Occipital lobe (tissue), 2 donors: Measurements from ENCODE around the gene NAIF1. TPM values are rescaled to one million over a fixed set of nuclear protein-coding genes. Genes with fewer than 3 reads are reported as not detected.

ENCODE experiments used
- DNase-seq: peaks from one replicate; lab custom pipeline; 2025; lab: John Stamatoyannopoulos, UW
- total RNA-seq: library from RNA; depleted of rRNA; stranded (reverse); fragments of >200 nt; gene quantifications from one replicate; pipeline ENCODE4 v1.2.3, GENCODE V29; 2014

Gene NAIF1
- total RNA-seq, 1 donor from 2014 or later = 6.4 TPM

GRCh38 chr9:128102861-128103588 is 35.9 kb upstream of the NAIF1 start:
- DNase-seq = no peak

GRCh38 chr9:128102196-128102595 is 35.1 kb upstream of the NAIF1 start:
- no peak for DNase-seq

GRCh38 chr9:128101690-128102089 is 34.6 kb upstream of the NAIF1 start:
- DNase-seq = no peak

- no peak for DNase-seq
Measured at GRCh38 chr9:128101231-128101661, 34.1 kb upstream of the NAIF1 start.

- no peak for DNase-seq
Measured at GRCh38 chr9:128100581-128100980, 33.5 kb upstream of the NAIF1 start.

- no peak for DNase-seq
Measured at GRCh38 chr9:128099932-128100491, 32.9 kb upstream of the NAIF1 start.

GRCh38 chr9:128099231-128099931 is 32.3 kb upstream of the NAIF1 start:
- no peak for DNase-seq

- peak; percentile 82 for DNase-seq
Measured at GRCh38 chr9:128098297-128099230, 31.4 kb upstream of the NAIF1 start.

GRCh38 chr9:128097543-128098296 is 30.6 kb upstream of the NAIF1 start:
- no peak for DNase-seq

- no peak for DNase-seq
Measured at GRCh38 chr9:128096616-128097536, 29.8 kb upstream of the NAIF1 start.

- no peak for DNase-seq
Measured at GRCh38 chr9:128094950-128095544, 27.9 kb upstream of the NAIF1 start.

GRCh38 chr9:128094166-128094949 is 27.2 kb upstream of the NAIF1 start:
- peak; percentile 84 for DNase-seq

- DNase-seq = no peak
Measured at GRCh38 chr9:128093011-128093410, 25.9 kb upstream of the NAIF1 start.

- DNase-seq = no peak
Measured at GRCh38 chr9:128092199-128092977, 25.3 kb upstream of the NAIF1 start.

GRCh38 chr9:128091571-128091970 is 24.5 kb upstream of the NAIF1 start:
- peak; percentile 27 for DNase-seq

- peak; percentile 95 for DNase-seq
Measured at GRCh38 chr9:128091144-128091543, 24.0 kb upstream of the NAIF1 start.

GRCh38 chr9:128089299-128089698 is 22.2 kb upstream of the NAIF1 start:
- no peak for DNase-seq
